H4 (cell line): ENCODE measurements around the gene RILPL1. TPM values are rescaled to one million over a fixed set of nuclear protein-coding genes. Genes with fewer than 3 reads are reported as not detected.
"Not testable (repeated sequence)": the region's sequence is repeated elsewhere in the genome, so short reads cannot be mapped to it uniquely, and the experiment has no call there.

Experiments
- DNase-seq: peaks from one replicate; pipeline ENCODE4 v3.0.0-alpha.2; 2015; ENCODE audit warnings: low spot score
- total RNA-seq: library from RNA; depleted of rRNA; stranded (reverse); fragments of >200 nt; shearing (Covaris generic); gene quantifications from 2 replicates; pipeline ENCODE4 v1.2.3, GENCODE V29; 2014; rRNA removed

The RILPL1 gene
- 5.0 and 10.8 TPM in 2 replicates for total RNA-seq

GRCh38 chr12:123533672-123534643 is at the start of gene RILPL1:
Gene RILPL1, minus strand, starts transcription at chr12:123533719. Its CDS starts 237 bp downstream, at chr12:123533482.
- no peak for DNase-seq

- DNase-seq = no peak
Measured at GRCh38 chr12:123580772-123581171, 47.3 kb upstream of the RILPL1 start.

- DNase-seq = not testable (repeated sequence)
Measured at GRCh38 chr12:123578829-123579228, 45.3 kb upstream of the RILPL1 start.

GRCh38 chr12:123578243-123578642 is 44.7 kb upstream of the RILPL1 start:
- DNase-seq = no peak

GRCh38 chr12:123576611-123577010 is 43.1 kb upstream of the RILPL1 start:
- no peak for DNase-seq

GRCh38 chr12:123573870-123574269 is 40.4 kb upstream of the RILPL1 start:
- no peak for DNase-seq

- no peak for DNase-seq
Measured at GRCh38 chr12:123572391-123572790, 38.9 kb upstream of the RILPL1 start.

GRCh38 chr12:123571343-123571813 is 37.9 kb upstream of the RILPL1 start:
- DNase-seq = peak; percentile 15

GRCh38 chr12:123559468-123559867 is 25.9 kb upstream of the RILPL1 start:
- no peak for DNase-seq

- DNase-seq = not testable (repeated sequence)
Measured at GRCh38 chr12:123558487-123558886, 25.0 kb upstream of the RILPL1 start.

- not testable (repeated sequence) for DNase-seq
Measured at GRCh38 chr12:123554843-123555242, 21.3 kb upstream of the RILPL1 start.

- DNase-seq = not testable (repeated sequence)
Measured at GRCh38 chr12:123554136-123554535, 20.6 kb upstream of the RILPL1 start.

- no peak for DNase-seq
Measured at GRCh38 chr12:123550700-123551099, 17.2 kb upstream of the RILPL1 start.

- DNase-seq = no peak
Measured at GRCh38 chr12:123548107-123548506, 14.6 kb upstream of the RILPL1 start.

- peak; percentile 23 for DNase-seq
Measured at GRCh38 chr12:123546281-123546680, 12.8 kb upstream of the RILPL1 start.

GRCh38 chr12:123543541-123543940 is 10.0 kb upstream of the RILPL1 start:
- no peak for DNase-seq

- DNase-seq = no peak
Measured at GRCh38 chr12:123540899-123541662, 7.6 kb upstream of the RILPL1 start.

- not testable (repeated sequence) for DNase-seq
Measured at GRCh38 chr12:123535952-123536351, 2.4 kb upstream of the RILPL1 start.

- DNase-seq = no peak
Measured at GRCh38 chr12:123532808-123533649, 490 bp downstream of the RILPL1 start.

GRCh38 chr12:123532019-123532418 is 1.5 kb downstream of the RILPL1 start:
- no peak for DNase-seq

GRCh38 chr12:123531091-123531490 is 2.4 kb downstream of the RILPL1 start:
- DNase-seq = no peak
